AG09319 (cell line): Measurements from ENCODE around the gene DOK5.
"Not testable (repeated sequence)": the region's sequence is repeated elsewhere in the genome, so short reads cannot be mapped to it uniquely, and the experiment has no call there.

ENCODE experiments used
- DNase-seq: peaks from one replicate; pipeline ENCODE4 v3.0.0-alpha.2; 2010; ENCODE audit warnings: low read depth; ENCODE audit errors: extremely low read depth
- CTCF ChIP-seq: IDR thresholded peaks from 2 replicates; pipeline ENCODE4 v1.5.1; 2011; ENCODE audit warnings: low read depth, mild to moderate bottlenecking, inconsistent platforms, low read length, moderate library complexity

The DOK5 gene

GRCh38 chr20:54479138-54479906 is 3.9 kb downstream of the DOK5 start:
- no peak for DNase-seq

GRCh38 chr20:54479937-54480336 is 4.5 kb downstream of the DOK5 start:
- DNase-seq, result not testable (repeated sequence)

More at GRCh38 chr20:54479138-54479906, 3.9 kb downstream of the DOK5 start:
- no peak; the same call in none of the 2 replicates for TF ChIP-seq CTCF

- TF ChIP-seq CTCF, result no peak
- no peak for DNase-seq
Measured at GRCh38 chr20:54481442-54481841, 6.0 kb downstream of the DOK5 start.

- TF ChIP-seq CTCF, result no peak
- no peak for DNase-seq
Measured at GRCh38 chr20:54485631-54486030, 10.2 kb downstream of the DOK5 start.

- TF ChIP-seq CTCF, result no peak
- no peak for DNase-seq
Measured at GRCh38 chr20:54486585-54486984, 11.2 kb downstream of the DOK5 start.

GRCh38 chr20:54488442-54488841 is 13.0 kb downstream of the DOK5 start:
- no peak for DNase-seq
- TF ChIP-seq CTCF, result no peak

GRCh38 chr20:54491506-54491905 is 16.1 kb downstream of the DOK5 start:
- no peak for DNase-seq
- TF ChIP-seq CTCF, result no peak
